Thoracic aorta endothelial cell (primary cell): Measurements from ENCODE around the gene AMOT. TPM values are rescaled to one million over a fixed set of nuclear protein-coding genes. Genes with fewer than 3 reads are reported as not detected.

Source experiments
- small RNA-seq: library from RNA; depleted of rRNA; stranded (forward); fragments of <200 nt; gene quantifications from one replicate; pipeline ENCODE3, GENCODE V24; 2012
- total RNA-seq: library from RNA; depleted of rRNA; stranded (reverse); fragments of >200 nt; gene quantifications from 2 replicates; pipeline ENCODE4 v1.2.3, GENCODE V29; 2012

Gene AMOT, protein sequence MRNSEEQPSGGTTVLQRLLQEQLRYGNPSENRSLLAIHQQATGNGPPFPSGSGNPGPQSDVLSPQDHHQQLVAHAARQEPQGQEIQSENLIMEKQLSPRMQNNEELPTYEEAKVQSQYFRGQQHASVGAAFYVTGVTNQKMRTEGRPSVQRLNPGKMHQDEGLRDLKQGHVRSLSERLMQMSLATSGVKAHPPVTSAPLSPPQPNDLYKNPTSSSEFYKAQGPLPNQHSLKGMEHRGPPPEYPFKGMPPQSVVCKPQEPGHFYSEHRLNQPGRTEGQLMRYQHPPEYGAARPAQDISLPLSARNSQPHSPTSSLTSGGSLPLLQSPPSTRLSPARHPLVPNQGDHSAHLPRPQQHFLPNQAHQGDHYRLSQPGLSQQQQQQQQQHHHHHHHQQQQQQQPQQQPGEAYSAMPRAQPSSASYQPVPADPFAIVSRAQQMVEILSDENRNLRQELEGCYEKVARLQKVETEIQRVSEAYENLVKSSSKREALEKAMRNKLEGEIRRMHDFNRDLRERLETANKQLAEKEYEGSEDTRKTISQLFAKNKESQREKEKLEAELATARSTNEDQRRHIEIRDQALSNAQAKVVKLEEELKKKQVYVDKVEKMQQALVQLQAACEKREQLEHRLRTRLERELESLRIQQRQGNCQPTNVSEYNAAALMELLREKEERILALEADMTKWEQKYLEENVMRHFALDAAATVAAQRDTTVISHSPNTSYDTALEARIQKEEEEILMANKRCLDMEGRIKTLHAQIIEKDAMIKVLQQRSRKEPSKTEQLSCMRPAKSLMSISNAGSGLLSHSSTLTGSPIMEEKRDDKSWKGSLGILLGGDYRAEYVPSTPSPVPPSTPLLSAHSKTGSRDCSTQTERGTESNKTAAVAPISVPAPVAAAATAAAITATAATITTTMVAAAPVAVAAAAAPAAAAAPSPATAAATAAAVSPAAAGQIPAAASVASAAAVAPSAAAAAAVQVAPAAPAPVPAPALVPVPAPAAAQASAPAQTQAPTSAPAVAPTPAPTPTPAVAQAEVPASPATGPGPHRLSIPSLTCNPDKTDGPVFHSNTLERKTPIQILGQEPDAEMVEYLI
- total RNA-seq: 4.1 and 4.3 TPM in 2 replicates

DNA sequence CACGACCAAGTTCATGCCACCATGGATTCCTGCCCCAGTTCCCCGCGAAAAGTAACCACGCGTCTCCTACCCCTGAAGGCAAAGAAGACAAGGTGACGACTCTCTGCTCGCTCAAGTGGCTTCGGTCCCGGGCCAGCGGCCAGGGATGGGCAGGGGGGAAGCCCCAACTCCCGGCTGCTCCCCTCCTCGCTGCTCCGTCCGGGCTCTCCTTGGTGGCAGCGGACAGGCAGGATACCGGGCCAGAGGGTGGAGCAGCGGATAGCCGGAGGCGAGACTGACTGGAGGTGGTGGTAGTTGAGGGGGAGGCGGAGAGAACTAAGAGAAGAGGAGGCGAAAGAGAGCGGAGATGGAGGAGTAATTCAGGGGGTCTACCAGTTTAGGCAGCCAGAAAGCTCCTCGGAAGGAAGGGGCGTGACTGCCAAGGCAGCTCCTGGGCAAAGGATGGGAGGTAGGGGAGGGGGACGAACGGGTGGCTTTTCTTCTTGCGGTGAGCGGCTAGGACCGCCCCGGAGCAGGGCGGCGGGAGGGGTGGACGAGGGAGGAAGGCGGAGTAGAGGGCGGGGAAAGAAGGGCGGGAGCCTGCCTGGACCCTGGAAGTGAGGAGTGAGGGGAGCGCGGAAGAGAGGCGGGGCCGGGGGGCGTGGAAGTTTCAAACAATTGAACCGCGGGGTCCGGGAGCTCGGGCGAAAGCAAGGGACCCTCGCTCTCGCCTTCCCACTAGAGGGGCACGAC, at the start of gene AMOT:
Gene AMOT, minus strand, starts transcription at position 450 of the 732 bp plus-strand sequence. CDS start 17,705 bp downstream, outside the sequence.

Small RNA genes lying within 50 kb of the gene (small RNA-seq; reads per million reads assigned to genes)
- gene RN7SL266P: not detected

Other genes starting within 250 kb of the AMOT start
- not detected in 2 replicates for gene LHFPL1, start 160.9 kb downstream of the AMOT start, total RNA-seq